SJCRH30 (cell line): ENCODE measurements around the gene OR1I1. TPM values are rescaled to one million over a fixed set of nuclear protein-coding genes. Genes with fewer than 3 reads are reported as not detected.

ENCODE experiments used
- DNase-seq, 2 experiments: peaks; one replicate each; pipeline ENCODE4 v3.0.0-alpha.2; 2015 to 2020
- H3K27ac ChIP-seq: fragments of 250-450 bp; sonication (Bioruptor Pico); 2 replicates; pipeline ENCODE4 v1.5.1; 2020; ENCODE audit warnings: mild to moderate bottlenecking, moderate library complexity
- H3K27me3 ChIP-seq: fragments of 250-450 bp; sonication (Bioruptor Pico); 2 replicates; pipeline ENCODE4 v1.5.1; 2020; ENCODE audit warnings: mild to moderate bottlenecking, moderate library complexity
- H3K36me3 ChIP-seq: fragments of 250-450 bp; sonication (Bioruptor Pico); 2 replicates; pipeline ENCODE4 v1.5.1; 2020; ENCODE audit warnings: mild to moderate bottlenecking, moderate library complexity
- H3K4me1 ChIP-seq: fragments of 250-450 bp; sonication (Bioruptor Pico); 2 replicates; pipeline ENCODE4 v1.5.1; 2020; ENCODE audit warnings: mild to moderate bottlenecking, moderate library complexity
- H3K4me3 ChIP-seq: fragments of 250-450 bp; sonication (Bioruptor Pico); 2 replicates; pipeline ENCODE4 v1.5.1; 2020; ENCODE audit warnings: mild to moderate bottlenecking, moderate library complexity
- H3K9me3 ChIP-seq: fragments of 250-450 bp; sonication (Bioruptor Pico); replicated peaks from 2 replicates; pipeline ENCODE4 v1.5.1; 2020; ENCODE audit warnings: mild to moderate bottlenecking, moderate library complexity
- total RNA-seq: library from RNA; depleted of rRNA; stranded (reverse); fragments of >200 nt; shearing (Covaris generic); gene quantifications from 2 replicates; pipeline ENCODE4 v1.2.3, GENCODE V29; 2014; rRNA removed

The OR1I1 gene
- total RNA-seq, 1 experiment from 2014 or later: not detected

- Histone ChIP-seq H3K36me3 (no peaks in the 10 kb centered on the region), H3K27ac (no peak overlapping the region), H3K4me1 (no peaks in the 10 kb centered on the region), H3K4me3 (no peak overlapping the region), H3K27me3 (no peaks in the 10 kb centered on the region), H3K9me3 (peaks cover 4% of the 10 kb centered on the region; the same call in 1 of the 2 replicates)
- DNase-seq: no peak
Observed at GRCh38 chr19:15138427-15138826, 56.4 kb downstream of the OR1I1 start.

GRCh38 chr19:15141143-15141542 lies 59.1 kb downstream of the OR1I1 start:
- no peak overlapping the region for H3K4me3 ChIP-seq

GRCh38 chr19:15142313-15142712 lies 60.3 kb downstream of the OR1I1 start:
- no peaks in the 10 kb centered on the region for H3K4me1 ChIP-seq
- peaks cover 4% of the 10 kb centered on the region; the same call in 1 of the 2 replicates for H3K9me3 ChIP-seq
- H3K27ac ChIP-seq: no peak overlapping the region
- DNase-seq: no peak
- no peaks in the 10 kb centered on the region for H3K27me3 ChIP-seq
- no peaks in the 10 kb centered on the region for H3K36me3 ChIP-seq
- no peak overlapping the region for H3K4me3 ChIP-seq

More at GRCh38 chr19:15141143-15141542, 59.1 kb downstream of the OR1I1 start:
- Histone ChIP-seq H3K36me3 (no peaks in the 10 kb centered on the region), H3K9me3 (peaks cover 4% of the 10 kb centered on the region; the same call in 1 of the 2 replicates), H3K27ac (no peak overlapping the region), H3K4me1 (no peaks in the 10 kb centered on the region), H3K27me3 (no peaks in the 10 kb centered on the region)
- DNase-seq: no peak

Other genes with a start within 250 kb of the OR1I1 start
- not detected in 2 replicates for gene OR7A5, start 247.0 kb upstream of the OR1I1 start, total RNA-seq
- 0.02 TPM in 1 of 2 replicates, not detected in the other for gene OR7C1, start 247.0 kb upstream of the OR1I1 start, total RNA-seq
- not detected in 2 replicates for gene OR7A10, start 233.3 kb upstream of the OR1I1 start, total RNA-seq
- not detected in 2 replicates for gene OR7A17, start 196.1 kb upstream of the OR1I1 start, total RNA-seq
- gene OR7C2, start 140.7 kb upstream of the OR1I1 start, total RNA-seq: not detected in 2 replicates
- gene SLC1A6, start 102.3 kb upstream of the OR1I1 start, total RNA-seq: not detected in 2 replicates
- 0.02 TPM in 1 of 2 replicates, not detected in the other for gene CASP14, start 32.7 kb upstream of the OR1I1 start, total RNA-seq
- gene SYDE1, start 25.2 kb downstream of the OR1I1 start, total RNA-seq: 37.7 and 38.3 TPM in 2 replicates
- 43.7 and 48.2 TPM in 2 replicates for gene NOTCH3, start 118.8 kb downstream of the OR1I1 start, total RNA-seq
- gene EPHX3, start 150.2 kb downstream of the OR1I1 start, total RNA-seq: 0.18 TPM in 1 of 2 replicates, not detected in the other